ENCODE data around the gene TOP3B.

TOP3B gene

DNA sequence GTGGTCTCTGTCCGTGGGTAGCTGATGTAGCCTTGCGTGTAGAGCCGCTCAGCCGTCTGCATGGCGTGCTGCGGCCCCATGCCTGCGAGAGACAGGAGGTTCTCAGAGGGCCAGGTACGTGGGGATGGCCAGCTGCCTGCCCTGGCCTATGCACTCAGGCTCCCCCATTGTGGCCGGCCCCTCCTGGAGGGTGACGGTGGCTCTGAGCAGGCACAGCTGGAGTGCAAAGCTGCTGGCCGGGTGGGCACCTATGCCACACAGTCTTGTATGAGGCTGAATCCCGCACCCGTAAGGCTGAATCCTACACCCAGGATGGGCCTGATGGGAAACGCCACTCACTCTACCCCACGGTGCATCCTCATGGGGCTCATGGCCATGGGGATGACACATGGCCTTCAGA is 18.4 kb downstream of the TOP3B start:
- DNase-seq (ENCODE audit: insufficient read length, low spot score) (no peak), FAIRE-seq (no peak)

DNA sequence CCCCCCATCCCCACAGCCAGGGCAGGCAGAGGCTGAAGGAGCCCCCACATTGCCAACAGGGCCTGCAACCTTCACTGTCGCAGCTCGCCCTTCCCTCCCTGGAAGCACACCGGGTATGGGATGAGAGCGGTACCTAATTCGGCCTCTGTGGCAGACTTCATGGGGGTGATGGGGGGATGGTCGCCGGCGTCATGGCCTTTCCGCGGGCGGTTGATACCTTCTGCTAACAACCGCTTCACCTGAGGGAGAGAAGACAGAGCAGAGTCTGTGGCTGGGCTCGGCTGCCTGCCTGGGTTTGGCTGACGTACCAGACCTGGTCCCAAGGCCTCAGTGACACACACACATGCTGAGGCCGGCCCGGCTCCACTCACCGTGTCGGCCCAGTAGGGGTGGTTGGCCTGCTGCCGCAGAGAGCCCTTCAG is 18.8 kb downstream of the TOP3B start:
- FAIRE-seq (no peak), DNase-seq (ENCODE audit: insufficient read length, low spot score) (no peak)

DNA sequence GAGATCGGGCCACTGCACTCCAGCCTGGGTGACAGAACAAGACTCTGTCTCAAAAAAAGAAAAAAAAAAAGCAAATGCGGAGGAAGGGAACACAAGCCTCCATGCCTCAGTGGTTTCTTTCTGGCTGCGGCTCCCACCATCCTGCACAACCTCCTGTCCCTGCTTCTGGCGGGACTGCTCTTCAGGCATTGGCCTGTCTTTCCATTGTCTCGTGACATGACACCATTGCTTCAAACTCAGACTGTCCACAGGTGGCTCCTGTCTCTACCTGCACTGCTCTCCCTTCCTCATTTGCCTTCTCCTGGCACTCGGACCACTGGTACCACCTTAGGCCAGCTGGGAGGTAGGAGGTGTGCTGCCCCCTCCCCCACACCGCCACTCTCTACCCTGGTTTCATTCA is 19.3 kb downstream of the TOP3B start:
- FAIRE-seq (no peak), DNase-seq (ENCODE audit: insufficient read length, low spot score) (no peak)

DNA sequence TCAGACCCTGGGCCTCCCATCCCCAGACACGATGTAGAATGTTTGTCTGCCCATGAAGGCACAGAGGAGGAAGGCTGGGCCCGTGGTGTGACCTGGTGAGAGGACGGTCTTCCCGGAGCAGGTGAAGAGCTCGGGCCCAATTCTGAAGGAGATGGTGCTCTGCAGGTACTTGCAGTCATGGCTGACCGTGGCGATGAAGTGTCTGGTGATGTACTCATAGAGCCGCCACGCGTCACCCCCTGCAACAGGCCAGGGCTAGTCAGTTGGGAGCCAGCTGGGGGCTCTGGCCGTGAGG is 20.0 kb downstream of the TOP3B start:
- no peak for FAIRE-seq
- DNase-seq (ENCODE audit: insufficient read length, low spot score): no peak

DNA sequence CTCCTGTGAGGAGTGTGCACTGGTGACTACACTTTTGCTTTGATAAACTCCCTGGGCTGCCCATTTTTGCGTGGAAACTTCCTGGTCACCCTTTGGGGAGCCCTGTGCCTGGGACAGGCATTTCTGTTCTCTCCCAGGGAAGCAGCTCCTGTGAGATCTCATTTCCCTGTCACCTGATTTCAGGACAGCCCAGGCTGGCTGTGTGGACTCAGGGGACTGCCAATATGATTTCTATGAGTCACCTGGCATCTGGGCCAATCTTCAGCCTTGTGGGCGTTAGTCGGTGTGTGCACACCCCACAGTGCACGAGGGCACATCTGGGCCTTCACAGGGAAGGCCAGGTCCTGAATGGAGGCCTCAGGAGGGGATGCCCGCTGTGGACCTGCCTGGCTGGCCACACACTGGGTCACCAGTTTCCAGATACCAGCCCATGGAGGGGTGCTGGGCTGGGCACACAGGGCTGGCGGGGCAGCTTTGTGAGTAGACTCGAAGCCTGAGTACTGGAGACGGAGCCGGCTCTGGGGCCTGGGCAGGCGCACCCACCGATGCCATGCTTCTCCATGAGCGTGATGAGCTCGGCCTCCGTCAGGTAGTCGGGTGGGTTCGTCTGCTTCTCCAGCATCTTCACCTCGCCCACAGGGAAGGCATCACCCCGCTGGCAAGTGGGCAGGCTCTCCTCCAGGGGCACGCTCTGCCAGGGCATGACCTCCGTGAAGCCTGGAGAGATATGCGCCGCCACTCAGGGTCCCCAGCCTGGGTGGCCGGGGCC is 20.5 kb downstream of the TOP3B start:
- DNase-seq (ENCODE audit: insufficient read length, low spot score): no peak
- no peak for FAIRE-seq

DNA sequence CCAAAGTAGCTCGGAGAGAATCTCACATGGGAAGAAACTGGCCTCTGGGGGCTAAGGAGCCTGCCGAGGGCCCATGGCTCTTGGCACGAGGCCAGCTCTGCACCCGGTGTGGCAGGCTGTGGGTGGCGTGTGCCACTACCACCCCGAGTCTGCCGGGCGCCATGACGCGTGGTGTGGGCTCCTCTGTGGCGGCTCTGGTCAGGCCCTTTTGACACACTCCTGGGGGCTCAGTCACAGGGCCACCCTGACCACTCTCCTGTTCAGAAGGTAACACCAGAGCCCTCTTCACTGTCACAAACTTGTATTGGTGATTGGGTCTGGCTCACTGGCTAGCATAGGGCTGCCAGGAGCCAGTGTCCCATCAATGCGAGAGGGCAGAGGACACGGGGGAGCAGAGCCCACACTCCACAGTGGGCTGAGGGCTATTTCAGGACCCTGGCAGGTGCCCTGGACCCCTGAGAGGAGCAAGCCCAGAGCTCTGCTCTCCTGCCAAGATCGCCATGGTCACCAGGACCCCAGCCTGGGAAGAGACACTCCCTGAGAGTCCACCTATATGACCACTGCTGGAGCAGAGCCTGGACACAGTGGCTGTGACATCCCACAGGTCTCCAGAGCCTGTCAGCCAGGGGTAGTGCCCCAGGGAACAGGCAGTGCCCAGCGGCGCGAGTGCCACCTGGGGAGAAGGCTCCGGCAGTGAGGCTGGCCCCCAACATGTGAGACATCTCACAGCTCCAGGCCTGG is 21.3 kb downstream of the TOP3B start:
- no peak for DNase-seq (ENCODE audit: insufficient read length, low spot score)
- FAIRE-seq: no peak

DNA sequence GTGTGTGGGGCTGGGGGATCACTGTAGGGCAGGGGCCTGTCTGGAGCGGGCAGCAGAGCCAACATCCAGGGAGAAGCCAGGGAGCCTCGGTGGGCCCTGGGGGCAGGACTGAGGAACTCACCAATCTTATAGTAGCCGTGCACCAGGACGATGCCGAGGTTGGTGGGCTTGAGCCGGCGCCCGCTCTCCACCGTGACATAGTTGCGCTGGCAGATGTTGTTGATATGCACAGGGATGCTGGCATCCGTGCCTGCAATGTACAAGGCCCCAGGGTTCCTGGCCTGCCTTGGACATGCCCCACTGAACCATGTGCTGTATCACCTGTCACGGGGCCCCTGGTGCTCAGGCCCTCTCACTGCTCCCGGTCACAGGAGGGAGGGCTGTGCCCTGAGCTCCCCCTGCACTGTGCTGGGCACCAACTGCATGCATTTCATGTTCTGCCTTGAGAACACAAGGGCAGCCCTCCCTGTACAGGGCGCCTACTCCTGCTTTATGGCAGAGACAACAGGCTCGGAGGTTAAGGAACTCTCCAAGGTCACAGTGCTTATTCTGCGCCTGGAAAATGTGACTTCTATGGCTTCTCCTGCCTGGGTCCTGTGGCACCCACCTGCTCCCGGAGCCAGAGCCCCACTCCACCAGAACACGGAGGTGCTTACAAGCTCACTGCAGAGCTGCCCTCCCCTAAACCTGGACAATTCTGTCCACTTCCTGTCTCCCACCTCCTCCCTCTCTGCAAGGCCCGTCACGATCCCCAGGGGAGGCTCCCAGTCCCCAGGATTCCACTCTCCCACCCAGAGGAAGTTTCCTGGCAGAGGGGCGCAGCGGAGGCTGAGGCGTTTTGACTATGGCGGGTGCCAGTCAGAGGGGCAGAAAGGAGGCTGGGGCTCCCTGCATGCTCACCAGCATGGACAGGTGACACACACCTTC is 22.1 kb downstream of the TOP3B start:
- FAIRE-seq (no peak), DNase-seq (ENCODE audit: insufficient read length, low spot score) (no peak)

DNA sequence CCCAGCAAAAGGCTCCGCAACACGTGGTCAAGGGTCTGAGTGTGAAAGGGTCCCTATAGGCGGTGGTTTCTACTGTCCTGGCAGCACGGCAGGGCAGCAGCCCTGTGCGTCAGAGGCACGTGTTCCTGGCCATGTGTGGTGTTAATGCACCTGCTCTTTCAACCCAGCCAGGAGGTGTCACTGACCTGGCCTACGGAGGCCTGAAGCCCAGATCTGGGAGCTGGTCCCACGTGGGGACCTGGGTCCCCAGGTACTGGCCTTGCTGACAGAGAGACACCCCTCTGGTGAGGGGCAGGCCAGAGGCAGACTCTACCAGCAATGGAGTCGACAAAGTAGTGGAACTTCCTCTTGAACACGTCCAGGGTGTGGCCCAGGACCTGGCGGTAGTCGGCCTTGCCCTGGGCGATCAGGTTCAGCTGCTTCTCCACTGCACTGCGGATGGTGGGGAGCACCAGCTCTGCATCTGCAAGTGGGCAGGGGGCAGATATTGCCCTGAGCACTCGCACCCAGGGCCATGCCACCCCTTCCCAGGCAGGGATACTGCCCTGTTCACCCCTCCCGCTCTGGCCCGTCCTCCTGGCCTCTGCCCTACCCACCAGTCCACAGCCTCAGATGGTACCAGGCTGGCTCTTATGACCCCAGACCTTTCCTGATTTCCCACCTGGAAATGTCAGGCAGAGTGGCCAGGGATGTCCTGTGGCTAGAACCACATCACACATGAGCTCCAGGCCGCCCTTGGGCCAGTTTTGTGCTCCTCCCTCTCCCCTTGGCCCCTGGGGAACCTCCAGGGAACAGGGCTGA is 23.1 kb downstream of the TOP3B start:
- FAIRE-seq (no peak), DNase-seq (ENCODE audit: insufficient read length, low spot score) (no peak)

DNA sequence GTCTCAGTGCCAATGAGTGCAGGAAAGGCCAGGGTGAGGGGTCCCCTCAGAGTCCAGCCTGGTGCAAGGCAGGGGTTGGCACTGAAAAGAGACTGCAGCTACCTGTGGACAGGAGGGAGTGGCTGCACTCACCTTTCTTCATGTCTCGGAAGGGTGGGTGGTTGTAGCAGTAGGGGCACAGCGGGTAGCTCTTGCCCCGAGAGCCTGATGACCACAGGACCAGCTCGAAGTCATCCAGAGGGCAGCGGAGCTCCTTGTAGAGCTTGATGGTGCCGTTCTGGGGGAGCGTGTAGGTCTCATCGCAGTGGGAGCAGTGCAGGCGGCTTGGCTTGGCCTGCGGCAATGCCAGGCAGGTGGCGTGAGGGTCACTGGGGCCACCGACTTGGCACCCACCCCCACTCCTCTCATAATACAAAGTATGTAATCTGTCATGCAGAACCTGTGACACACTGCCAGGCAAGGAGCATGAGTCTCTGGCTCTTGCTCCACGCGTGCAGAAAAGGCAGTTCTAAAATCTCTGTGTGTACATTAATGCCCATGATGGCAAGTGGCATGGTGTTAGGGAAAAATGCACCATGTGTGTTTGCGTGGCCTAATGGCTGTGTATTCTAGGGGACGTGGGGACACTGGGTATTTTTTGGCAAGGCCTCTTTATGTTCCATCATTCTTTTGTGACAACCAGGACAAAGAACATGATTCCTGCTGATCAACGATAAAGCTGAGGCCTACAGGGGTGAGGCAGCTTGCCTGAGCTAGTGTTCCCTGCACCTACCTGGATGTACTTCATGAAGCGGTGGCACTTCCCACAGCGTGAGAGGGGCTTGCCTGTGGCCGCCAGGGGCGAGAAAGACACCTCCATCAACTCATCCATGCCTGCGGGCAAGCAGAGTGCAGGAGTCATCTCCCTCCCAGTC is 24.0 kb downstream of the TOP3B start:
- DNase-seq (ENCODE audit: insufficient read length, low spot score) (no peak), FAIRE-seq (no peak)

DNA sequence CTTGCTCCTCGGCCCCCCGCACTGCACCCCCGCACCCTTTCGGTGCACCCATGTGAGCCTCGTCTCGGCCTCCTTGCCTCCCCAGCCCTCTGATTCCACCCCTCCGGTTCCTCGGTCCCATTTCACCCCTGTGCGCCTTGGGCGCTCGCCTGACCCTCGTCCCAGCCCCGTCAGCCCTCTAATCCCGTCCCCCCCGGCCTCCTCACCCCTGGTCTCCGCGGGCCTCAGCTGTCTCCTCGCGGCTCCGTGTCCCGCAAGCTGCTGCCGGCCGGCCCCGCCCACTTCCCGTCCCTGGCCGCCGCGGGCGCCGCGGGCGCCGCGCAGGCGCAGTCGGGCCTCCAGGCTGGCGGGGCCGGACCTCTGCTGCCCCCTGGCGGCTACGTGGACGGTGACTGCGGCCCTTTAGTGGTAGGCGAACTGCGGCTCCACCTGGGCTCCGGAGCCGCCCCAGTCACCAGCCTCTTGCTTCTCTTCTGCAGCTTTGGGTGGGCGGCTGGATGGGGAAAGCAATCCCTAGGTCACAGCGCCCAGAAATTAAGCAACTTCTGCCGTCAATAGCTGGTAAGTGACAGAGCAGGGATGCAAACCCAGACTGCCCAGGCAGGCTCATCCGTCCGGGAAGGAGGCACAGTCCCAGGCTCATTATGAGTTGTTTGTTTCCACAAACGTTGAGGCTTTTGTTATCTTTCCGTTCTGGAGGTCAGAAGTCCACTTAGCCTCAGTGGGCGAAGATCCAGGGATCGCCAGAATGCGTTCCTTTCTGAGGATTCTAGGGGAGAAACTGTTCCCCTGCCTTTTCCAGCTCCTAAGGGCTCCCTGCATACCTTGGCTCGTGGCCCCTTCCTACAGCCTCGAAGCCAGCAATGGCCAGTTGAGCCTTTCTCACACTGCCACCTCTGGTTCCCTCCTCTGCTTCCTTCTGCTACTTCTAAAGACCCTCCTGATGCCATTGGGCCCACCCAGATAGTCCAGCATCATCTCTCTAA is 29.7 kb downstream of the TOP3B start, which contains the start of gene PPM1F:
TSS of gene PPM1F (minus strand) at position 263 of the 986 bp plus-strand sequence. CDS start 6,800 bp downstream, outside the sequence.
- DNase-seq (ENCODE audit: insufficient read length, low spot score): peak; percentile 82
- peak; percentile 28 for FAIRE-seq

DNA sequence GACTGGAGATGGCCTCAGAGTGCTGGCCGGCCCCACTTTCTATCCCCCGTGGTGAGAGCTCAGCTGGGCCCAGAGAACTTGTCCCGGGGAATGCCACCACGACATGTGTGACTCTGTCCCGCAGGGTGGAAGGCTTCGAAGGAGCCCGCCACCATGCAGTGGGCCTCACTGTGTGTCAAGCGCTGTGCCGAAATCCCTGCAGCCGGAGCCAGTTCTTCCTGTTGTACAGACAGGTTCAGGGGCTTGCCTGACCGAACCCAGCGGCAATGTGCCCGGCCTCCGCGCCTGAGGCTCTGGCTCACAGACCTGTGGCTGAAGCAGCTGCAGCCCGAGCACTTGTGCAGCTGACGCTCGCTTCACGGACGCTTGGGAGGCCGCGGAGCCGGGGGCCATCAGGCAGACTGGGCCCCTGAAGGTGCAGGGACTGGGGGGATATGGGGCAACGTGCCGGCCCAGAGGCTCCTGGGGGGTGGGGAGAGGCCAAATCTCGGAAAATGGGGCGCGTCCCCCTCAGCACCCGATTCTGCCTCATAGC is 30.6 kb downstream of the TOP3B start:
- DNase-seq (ENCODE audit: insufficient read length, low spot score) (no peak), FAIRE-seq (no peak)

DNA sequence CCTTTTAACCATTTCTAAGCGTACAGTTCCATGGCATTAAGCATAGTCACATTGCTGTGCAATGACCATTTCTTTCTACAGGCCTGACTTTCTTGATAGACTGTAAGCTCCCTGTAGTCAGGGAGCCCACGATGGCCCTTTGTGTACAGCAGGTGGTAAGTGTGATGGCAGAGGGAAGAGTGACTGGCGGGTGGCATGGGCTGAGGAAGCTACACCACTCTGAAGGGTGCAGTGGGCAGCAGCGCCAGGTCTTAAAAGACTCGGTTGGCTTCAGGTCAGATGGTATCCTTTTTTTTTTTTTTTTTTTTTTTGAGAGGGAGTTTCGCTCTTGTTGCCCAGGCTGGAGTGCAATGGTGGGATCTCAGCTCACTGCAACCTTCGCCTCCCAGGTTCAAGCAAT is 31.5 kb downstream of the TOP3B start:
- FAIRE-seq (no peak), DNase-seq (ENCODE audit: insufficient read length, low spot score) (no peak)

DNA sequence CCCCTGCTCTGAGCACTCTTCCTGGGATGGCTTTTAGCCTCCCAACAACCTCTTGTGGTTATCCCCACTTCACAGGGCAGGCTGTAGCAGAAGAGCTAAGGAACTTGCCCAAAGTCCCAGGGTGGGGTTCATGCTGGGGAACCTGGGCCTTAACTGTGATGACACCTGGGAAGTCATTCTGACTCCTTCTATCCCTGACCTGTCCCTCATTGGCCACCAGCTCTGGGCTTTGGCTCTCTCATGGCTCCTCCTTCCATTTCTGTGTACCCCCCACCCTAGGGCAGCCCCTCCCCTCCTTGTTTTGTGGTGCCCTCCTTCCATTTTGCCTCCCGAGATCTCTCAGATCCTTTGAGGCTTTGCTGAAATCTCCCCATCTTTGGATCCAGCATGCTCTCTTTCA is 32.6 kb downstream of the TOP3B start:
- FAIRE-seq: no peak

DNA sequence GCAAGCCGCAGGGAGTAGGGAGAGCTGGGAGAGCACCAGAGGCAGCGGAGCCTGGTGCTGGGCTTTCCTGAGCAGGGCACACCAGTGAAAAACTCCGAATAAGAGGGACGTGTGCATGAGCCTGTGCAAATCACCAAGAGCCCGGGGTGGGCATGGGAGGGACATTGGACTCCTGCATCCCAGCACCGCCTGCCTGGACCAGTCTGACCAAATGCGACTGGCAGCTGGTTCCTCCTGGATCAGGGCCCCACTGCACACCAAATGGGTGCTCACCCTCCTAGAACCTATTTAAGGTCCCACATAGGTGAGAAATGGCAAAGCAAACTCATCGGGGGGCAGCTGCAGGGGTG is 33.0 kb downstream of the TOP3B start:
- DNase-seq (ENCODE audit: insufficient read length, low spot score) (no peak), FAIRE-seq (no peak)

More for the DNA sequence above, 32.6 kb downstream of the TOP3B start:
- DNase-seq (ENCODE audit: insufficient read length, low spot score): no peak

DNA sequence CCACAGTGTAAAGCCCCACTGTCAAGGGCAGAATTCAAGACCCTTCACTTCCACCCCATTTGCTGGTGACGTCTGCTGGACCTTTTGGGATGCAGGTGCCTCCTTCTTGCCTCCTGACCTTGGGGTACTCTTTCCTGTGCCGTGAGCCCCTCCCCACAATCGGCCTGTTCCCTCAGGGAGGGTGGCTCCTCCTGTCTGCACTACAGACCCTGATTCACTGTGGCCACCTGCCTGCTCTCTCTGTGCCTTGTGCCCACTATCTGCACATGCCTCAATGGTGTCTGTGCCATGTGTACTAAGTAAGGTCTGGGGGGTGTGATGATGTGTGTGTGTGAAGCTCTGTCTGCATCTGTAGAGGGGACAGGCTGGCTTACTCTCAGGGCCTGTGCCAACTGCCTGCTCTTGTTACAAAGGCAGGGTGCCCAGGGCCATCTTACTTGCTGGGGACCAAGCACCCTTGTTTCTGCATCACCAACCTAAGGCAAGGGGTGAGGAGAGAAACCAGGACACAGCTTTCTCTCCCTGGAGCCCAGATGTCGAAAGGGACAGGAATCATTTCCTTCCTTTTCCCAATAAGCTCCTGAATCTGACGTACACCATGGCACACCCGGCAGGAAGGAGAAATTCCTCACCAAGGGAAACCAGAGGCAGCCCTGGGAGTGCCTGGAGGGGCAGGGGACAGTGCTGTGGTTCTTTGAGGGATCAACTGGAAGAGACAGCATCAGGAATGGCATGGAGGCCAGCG is 33.6 kb downstream of the TOP3B start:
- DNase-seq (ENCODE audit: insufficient read length, low spot score) (no peak), FAIRE-seq (no peak)

DNA sequence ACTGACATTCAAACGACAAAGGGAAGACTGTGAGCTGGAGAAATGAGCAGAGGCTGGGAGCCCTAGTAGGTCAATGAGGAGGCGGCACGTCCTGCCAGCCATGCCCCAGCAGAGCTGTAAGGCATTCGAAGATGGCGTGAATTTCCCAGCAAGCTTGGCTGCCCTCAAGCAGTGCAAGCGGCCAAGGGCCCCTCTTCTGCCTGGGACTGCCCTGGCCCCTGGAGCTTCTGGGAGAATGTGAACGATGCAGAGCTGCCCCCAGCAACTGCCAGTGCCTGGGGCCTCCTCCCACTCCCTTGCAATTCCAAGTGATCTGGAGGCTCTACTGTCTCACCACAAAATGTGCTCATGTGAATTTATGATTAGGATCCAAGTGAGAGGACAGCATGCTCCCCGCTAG is 34.2 kb downstream of the TOP3B start:
- FAIRE-seq (no peak), DNase-seq (ENCODE audit: insufficient read length, low spot score) (no peak)

Measured in HTR-8/SVneo (cell line).